Karpas-422 (cell line): ENCODE results near the gene OSTC. TPM values are rescaled to one million over a fixed set of nuclear protein-coding genes. Genes with fewer than 3 reads are reported as not detected.

Source experiments
- DNase-seq: peaks from one replicate; pipeline ENCODE4 v3.0.0-alpha.2; 2015
- H2AFZ ChIP-seq: fragments of 200-600 bp; sonication (generic); 2 replicates; pipeline ENCODE4 v1.6.1; 2014; ENCODE audit warnings: antibody characterized with exemption, low read length, mixed read lengths
- H3K27ac ChIP-seq: fragments of 200-600 bp; sonication (generic); 2 replicates; pipeline ENCODE4 v1.5.1; 2014; ENCODE audit warnings: mild to moderate bottlenecking, low read length, moderate library complexity
- H3K27me3 ChIP-seq: fragments of 200-600 bp; sonication (generic); 2 replicates; pipeline ENCODE4 v1.6.1; 2014; ENCODE audit warnings: low read length, mixed read lengths
- H3K36me3 ChIP-seq: fragments of 200-600 bp; sonication (generic); 2 replicates; pipeline ENCODE4 v1.6.1; 2014; ENCODE audit warnings: low read length, mixed read lengths; ENCODE audit not compliant: insufficient read depth
- H3K4me1 ChIP-seq: fragments of 200-600 bp; sonication (generic); 2 replicates; pipeline ENCODE4 v1.6.1; 2014; ENCODE audit warnings: mild to moderate bottlenecking, low read length, mixed read lengths
- H3K4me2 ChIP-seq: fragments of 200-600 bp; sonication (generic); 2 replicates; pipeline ENCODE4 v1.6.1; 2014; ENCODE audit warnings: low read length, low read depth, mild to moderate bottlenecking; ENCODE audit not compliant: poor library complexity, severe bottlenecking
- H3K4me3 ChIP-seq: fragments of 200-600 bp; sonication (generic); 2 replicates; pipeline ENCODE4 v1.5.1; 2014; ENCODE audit warnings: mild to moderate bottlenecking, antibody characterized with exemption, low read length, mixed read lengths
- H3K79me2 ChIP-seq: fragments of 200-600 bp; sonication (generic); 2 replicates; pipeline ENCODE4 v1.6.1; 2014; ENCODE audit warnings: mild to moderate bottlenecking, low read length, mixed read lengths
- H3K9ac ChIP-seq: fragments of 200-600 bp; sonication (generic); 2 replicates; pipeline ENCODE4 v1.6.0; 2014; ENCODE audit warnings: low read length
- H3K9me2 ChIP-seq: fragments of 200-600 bp; sonication (generic), shearing (Covaris generic); replicated peaks from 2 replicates; pipeline ENCODE4 v1.6.0; 2014; ENCODE audit warnings: mild to moderate bottlenecking, low read length, moderate library complexity; ENCODE audit not compliant: insufficient read depth
- H3K9me3 ChIP-seq: fragments of 300-700, 200-600 bp; sonication (generic); 2 replicates; pipeline ENCODE4 v1.6.1; 2014; ENCODE audit warnings: low read length, mixed read lengths
- H4K20me1 ChIP-seq: fragments of 200-600 bp; sonication (generic); 2 replicates; pipeline ENCODE4 v1.6.1; 2014; ENCODE audit warnings: mild to moderate bottlenecking, antibody characterized with exemption, low read length, low read depth; ENCODE audit not compliant: insufficient read depth
- total RNA-seq: library from RNA; depleted of rRNA; stranded (reverse); fragments of >200 nt; shearing (Covaris generic); gene quantifications from 2 replicates; pipeline ENCODE4 v1.2.3, GENCODE V29; 2014; ENCODE audit warnings: low replicate concordance

The OSTC gene
- total RNA-seq, 1 experiment from 2014 or later = 158 TPM

DNA sequence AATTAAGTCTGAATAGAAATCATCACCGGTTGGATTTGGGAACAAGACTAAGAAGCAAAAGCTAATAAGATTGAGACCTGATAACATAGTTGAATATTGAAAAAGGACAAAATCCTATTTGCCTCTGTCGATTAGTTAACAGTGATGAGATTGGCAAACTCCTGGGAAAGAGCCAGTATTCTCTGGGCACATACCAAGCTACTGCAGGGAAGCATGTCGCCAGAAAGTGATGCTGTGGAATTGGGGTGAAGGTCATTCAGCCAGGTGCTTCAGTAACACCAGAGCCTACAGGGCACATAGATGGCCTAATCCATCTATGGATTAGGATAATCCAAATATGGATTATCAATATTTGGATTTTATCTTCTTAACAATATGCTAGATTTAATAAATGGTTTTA is 44.0 kb downstream of the OSTC start:
- H3K9ac ChIP-seq = no peak overlapping the region
- no peaks in the 10 kb centered on the region for H3K9me2 ChIP-seq
- no peaks in the 10 kb centered on the region for H3K27me3 ChIP-seq
- no peaks in the 10 kb centered on the region for H3K36me3 ChIP-seq
- H2AFZ ChIP-seq = no peak overlapping the region
- H3K4me1 ChIP-seq = no peaks in the 10 kb centered on the region
- H4K20me1 ChIP-seq = no peaks in the 10 kb centered on the region
- no peak overlapping the region for H3K27ac ChIP-seq
- H3K79me2 ChIP-seq = no peaks in the 10 kb centered on the region
- no peak for DNase-seq
- no peak overlapping the region for H3K4me2 ChIP-seq
- no peaks in the 10 kb centered on the region for H3K9me3 ChIP-seq
- no peak overlapping the region for H3K4me3 ChIP-seq

DNA sequence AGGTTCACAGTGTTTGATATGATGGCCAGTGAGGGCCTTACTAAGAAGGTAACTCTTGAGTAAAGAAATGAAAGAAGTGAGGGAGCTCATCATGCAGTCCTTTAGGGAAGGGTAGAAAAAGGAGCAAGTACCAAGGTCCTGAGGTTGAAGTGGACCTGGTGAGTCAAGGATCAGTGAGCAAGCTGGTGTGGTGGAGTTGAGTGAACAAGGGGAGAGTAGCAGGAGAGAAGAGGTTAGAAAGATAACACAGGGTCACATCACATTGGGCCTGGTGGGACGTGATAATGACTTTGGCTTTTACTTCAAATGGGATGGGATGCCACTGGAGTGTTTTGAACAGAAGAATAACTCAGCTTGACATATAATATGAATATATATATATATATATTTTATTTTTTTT is 44.7 kb downstream of the OSTC start:
- H2AFZ ChIP-seq = no peak overlapping the region
- no peak overlapping the region for H3K4me2 ChIP-seq
- H3K4me3 ChIP-seq = no peak overlapping the region
- no peaks in the 10 kb centered on the region for H3K27me3 ChIP-seq
- no peaks in the 10 kb centered on the region for H3K9me3 ChIP-seq
- no peak overlapping the region for H3K9ac ChIP-seq
- no peaks in the 10 kb centered on the region for H3K4me1 ChIP-seq
- DNase-seq = no peak
- H3K27ac ChIP-seq = no peak overlapping the region
- no peaks in the 10 kb centered on the region for H4K20me1 ChIP-seq
- no peaks in the 10 kb centered on the region for H3K36me3 ChIP-seq
- H3K9me2 ChIP-seq = no peaks in the 10 kb centered on the region
- H3K79me2 ChIP-seq = no peaks in the 10 kb centered on the region

DNA sequence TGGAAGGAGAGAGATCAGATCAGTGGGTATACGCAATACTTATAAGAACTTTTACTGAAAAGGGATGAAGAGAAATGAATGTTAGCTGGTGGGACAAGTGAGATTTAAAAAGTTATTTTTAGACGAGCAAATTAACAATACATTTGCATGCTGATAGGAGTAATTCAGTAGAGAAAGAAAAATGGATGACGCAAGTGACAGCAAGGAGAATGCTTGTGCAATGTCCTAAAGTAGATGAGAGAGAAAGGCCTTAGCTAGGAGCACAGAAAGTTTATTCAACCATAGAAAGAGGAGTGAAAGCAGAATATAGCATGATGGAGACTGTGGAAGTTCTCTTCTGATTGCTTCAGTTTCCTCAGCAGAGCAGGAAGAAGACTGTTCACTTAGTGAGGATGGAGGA is 45.8 kb downstream of the OSTC start:
- Histone ChIP-seq H3K4me3 (no peak overlapping the region), H2AFZ (no peak overlapping the region), H3K9me3 (no peaks in the 10 kb centered on the region)

DNA sequence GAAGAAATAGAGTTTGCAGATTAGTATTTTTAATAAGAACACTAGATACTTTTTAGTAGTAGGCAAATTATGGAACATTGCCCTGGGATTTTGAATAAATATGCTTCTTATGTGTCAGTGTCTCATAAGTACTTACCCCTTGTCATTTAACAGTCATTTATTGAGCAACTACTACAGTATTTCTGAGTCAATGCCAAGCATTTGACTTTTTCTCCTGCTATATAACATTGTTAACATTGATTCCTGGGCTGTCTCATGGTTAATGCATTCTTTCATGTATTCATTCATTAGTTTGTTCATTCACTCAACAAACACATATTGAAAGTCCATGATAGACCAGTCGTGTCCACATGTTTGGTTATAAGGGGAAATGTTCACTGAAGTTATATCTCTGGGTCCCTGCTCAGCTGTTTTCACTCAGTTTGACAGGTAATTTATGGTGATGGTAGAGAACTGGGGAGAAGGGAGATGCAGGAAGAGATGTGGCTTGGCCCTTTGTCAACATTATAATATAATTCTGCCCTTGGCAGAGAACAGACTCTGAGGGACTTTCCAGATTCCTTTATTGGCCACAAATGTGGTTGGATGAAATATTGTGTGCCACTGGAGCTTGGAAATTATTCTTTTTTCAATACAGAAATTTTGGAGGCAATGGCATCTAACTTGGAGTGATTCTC is 49.8 kb downstream of the OSTC start:
- Histone ChIP-seq H3K36me3 (no peaks in the 10 kb centered on the region), H3K79me2 (no peaks in the 10 kb centered on the region), H4K20me1 (no peaks in the 10 kb centered on the region), H3K9me3 (no peaks in the 10 kb centered on the region), H3K9ac (no peak overlapping the region), H3K4me1 (no peaks in the 10 kb centered on the region), H3K27ac (no peak overlapping the region), H3K27me3 (no peaks in the 10 kb centered on the region), H3K9me2 (no peaks in the 10 kb centered on the region), H2AFZ (no peak overlapping the region), H3K4me3 (no peak overlapping the region), H3K4me2 (no peak overlapping the region)
- DNase-seq = no peak

More for the DNA sequence above, 45.8 kb downstream of the OSTC start:
- H3K9me2 ChIP-seq = no peaks in the 10 kb centered on the region
- H3K27ac ChIP-seq = no peak overlapping the region
- peak; percentile 2 for DNase-seq
- H3K27me3 ChIP-seq = no peaks in the 10 kb centered on the region
- H3K79me2 ChIP-seq = no peaks in the 10 kb centered on the region
- H3K9ac ChIP-seq = no peak overlapping the region
- no peaks in the 10 kb centered on the region for H3K4me1 ChIP-seq
- H3K4me2 ChIP-seq = no peak overlapping the region
- H3K36me3 ChIP-seq = no peaks in the 10 kb centered on the region
- no peaks in the 10 kb centered on the region for H4K20me1 ChIP-seq

DNA sequence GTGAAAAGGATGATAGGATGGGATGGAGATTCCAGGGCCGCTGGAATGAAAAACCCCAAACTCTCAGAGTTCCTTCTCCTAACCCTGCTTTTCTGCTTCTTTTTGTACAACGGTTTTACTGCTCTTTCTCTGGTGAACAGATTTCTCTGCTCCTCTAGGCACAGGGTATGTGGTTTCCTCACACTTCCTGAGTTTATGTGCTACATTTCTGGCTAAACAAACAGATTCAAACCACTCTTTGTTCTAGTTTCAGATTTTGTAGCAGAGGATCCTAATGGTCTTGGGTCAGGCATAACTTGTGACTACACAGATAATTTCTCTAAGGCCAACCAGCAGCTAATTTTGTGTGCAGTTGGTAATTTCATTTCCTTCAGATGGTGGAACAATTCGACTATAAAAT is 52.6 kb downstream of the OSTC start:
- Histone ChIP-seq H2AFZ (no peak overlapping the region), H4K20me1 (no peaks in the 10 kb centered on the region), H3K27ac (no peak overlapping the region), H3K9me3 (no peaks in the 10 kb centered on the region), H3K9ac (no peak overlapping the region), H3K4me3 (no peak overlapping the region), H3K79me2 (no peaks in the 10 kb centered on the region), H3K36me3 (no peaks in the 10 kb centered on the region), H3K27me3 (no peaks in the 10 kb centered on the region), H3K4me1 (no peaks in the 10 kb centered on the region), H3K9me2 (no peaks in the 10 kb centered on the region), H3K4me2 (no peak overlapping the region)
- no peak for DNase-seq

DNA sequence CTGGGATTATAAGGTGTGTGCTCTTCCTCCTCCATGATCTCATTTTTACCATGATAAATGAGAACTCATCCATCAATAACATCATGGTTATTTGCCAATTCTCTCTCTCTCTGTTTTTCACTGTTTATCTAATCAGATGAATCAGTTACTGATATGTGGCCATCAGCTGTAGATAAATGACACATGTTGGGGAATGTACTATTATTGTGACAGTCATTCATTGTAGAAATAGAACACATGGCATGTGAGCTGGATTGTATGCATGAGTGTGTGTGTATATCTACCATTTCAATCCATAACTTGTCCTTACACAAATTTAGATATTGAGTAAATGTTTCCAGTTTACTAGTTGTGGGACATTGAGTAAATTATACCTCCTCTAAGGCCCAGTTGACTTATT is 53.0 kb downstream of the OSTC start:
- Histone ChIP-seq H3K79me2 (no peaks in the 10 kb centered on the region), H3K27me3 (no peaks in the 10 kb centered on the region), H3K9me3 (no peaks in the 10 kb centered on the region), H3K9ac (no peak overlapping the region), H3K4me3 (no peak overlapping the region), H2AFZ (no peak overlapping the region), H3K9me2 (no peaks in the 10 kb centered on the region), H3K4me2 (no peak overlapping the region), H3K27ac (no peak overlapping the region), H4K20me1 (no peaks in the 10 kb centered on the region), H3K4me1 (no peaks in the 10 kb centered on the region), H3K36me3 (no peaks in the 10 kb centered on the region)
- no peak for DNase-seq

DNA sequence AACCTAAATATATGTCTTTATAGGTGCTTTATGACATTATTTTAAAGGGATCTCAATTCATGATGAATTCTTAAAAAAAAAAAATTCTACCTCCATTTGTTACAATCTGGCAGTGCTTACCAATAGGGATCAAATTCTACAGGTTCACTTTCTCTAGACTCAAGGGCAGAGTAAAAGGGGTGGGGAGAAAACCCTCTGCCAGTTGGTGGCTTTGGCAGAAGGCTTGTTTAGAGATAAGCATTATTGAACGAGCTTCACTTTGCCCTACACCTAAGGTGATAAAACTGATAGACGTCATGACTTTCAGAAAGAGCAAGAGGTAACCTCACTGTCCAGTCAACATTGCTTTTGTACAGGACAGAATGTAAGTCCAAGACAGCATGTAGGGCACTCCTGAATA is 53.6 kb downstream of the OSTC start:
- H3K9ac ChIP-seq = no peak overlapping the region
- no peaks in the 10 kb centered on the region for H3K4me1 ChIP-seq
- no peak overlapping the region for H2AFZ ChIP-seq
- no peaks in the 10 kb centered on the region for H4K20me1 ChIP-seq
- no peaks in the 10 kb centered on the region for H3K36me3 ChIP-seq
- no peaks in the 10 kb centered on the region for H3K9me2 ChIP-seq
- H3K4me3 ChIP-seq = no peak overlapping the region
- H3K9me3 ChIP-seq = no peaks in the 10 kb centered on the region
- no peak overlapping the region for H3K27ac ChIP-seq
- H3K79me2 ChIP-seq = no peaks in the 10 kb centered on the region
- no peak for DNase-seq
- no peaks in the 10 kb centered on the region for H3K27me3 ChIP-seq
- H3K4me2 ChIP-seq = no peak overlapping the region

DNA sequence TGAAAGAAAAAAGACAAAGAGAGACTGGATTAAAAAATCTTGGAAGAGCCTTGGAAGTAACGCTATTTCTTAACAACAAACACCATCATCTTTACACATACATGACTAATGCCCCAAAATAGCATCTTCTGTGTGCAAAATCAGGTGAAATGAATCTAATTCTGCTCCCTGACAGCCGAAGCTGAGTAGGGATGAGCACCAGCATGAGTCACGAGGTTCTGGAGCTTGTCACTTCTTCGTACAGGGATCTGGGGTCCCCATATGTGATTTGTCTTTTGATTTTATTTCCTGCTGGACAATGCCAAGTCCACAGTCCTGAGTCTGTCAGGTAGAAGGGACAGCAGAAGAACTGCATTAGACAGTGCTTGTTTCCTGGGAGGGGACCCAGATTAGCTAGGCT is 55.9 kb downstream of the OSTC start:
- H3K27ac ChIP-seq = no peak overlapping the region
- no peaks in the 10 kb centered on the region for H3K4me1 ChIP-seq
- H3K9me3 ChIP-seq = no peaks in the 10 kb centered on the region
- H3K27me3 ChIP-seq = no peaks in the 10 kb centered on the region
- H3K9ac ChIP-seq = no peak overlapping the region
- H3K79me2 ChIP-seq = no peaks in the 10 kb centered on the region
- no peaks in the 10 kb centered on the region for H3K9me2 ChIP-seq
- no peaks in the 10 kb centered on the region for H4K20me1 ChIP-seq
- no peak for DNase-seq
- H2AFZ ChIP-seq = no peak overlapping the region
- no peak overlapping the region for H3K4me2 ChIP-seq
- no peak overlapping the region for H3K4me3 ChIP-seq
- no peaks in the 10 kb centered on the region for H3K36me3 ChIP-seq

DNA sequence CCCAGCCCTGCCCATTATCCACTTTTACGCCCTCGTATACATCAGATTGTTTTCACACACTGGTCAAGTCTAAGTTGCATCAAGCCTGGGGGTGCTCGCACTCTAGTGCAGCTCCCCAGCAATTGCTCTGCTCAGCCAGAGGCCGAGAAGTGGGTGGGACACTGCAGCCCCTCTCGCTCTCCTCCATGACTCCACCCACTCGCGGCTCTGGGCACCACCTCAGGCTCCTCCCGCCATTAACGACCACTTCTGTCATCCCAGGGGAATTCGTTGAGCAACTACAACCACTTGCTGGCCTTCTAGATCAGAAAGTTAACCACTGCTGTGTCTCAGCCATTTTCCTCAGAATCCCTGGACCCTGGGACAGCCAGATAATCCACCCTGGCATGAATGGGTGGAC is 58.8 kb downstream of the OSTC start:
- Histone ChIP-seq H3K9me3 (no peaks in the 10 kb centered on the region), H3K27me3 (no peaks in the 10 kb centered on the region), H2AFZ (no peak overlapping the region), H3K4me1 (no peaks in the 10 kb centered on the region), H3K9ac (no peak overlapping the region), H3K79me2 (no peaks in the 10 kb centered on the region), H3K9me2 (no peaks in the 10 kb centered on the region), H3K27ac (no peak overlapping the region), H3K4me3 (no peak overlapping the region), H3K4me2 (no peak overlapping the region), H3K36me3 (no peaks in the 10 kb centered on the region), H4K20me1 (no peaks in the 10 kb centered on the region)
- no peak for DNase-seq
